ENCODE data around the gene GRHL1.

The GRHL1 gene

GRCh38 chr2:9984217-9984739 lies 32.8 kb downstream of the GRHL1 start:
- DNase-seq (ENCODE audit: low spot score), result no peak
- Histone ChIP-seq H3K4me3 (peak overlapping the region; percentile 15), H3K27ac (peak overlapping the region; percentile 23 to 88)
- TF ChIP-seq CTCF (IDR thresholded peaks at IDR 0.05), result peak; percentile 71

GRCh38 chr2:9984871-9985480 lies 33.5 kb downstream of the GRHL1 start:
- DNase-seq (ENCODE audit: low spot score), result no peak
- no peak overlapping the region for H3K4me3 ChIP-seq
- H3K27ac ChIP-seq, result peak overlapping the region; percentile 23 to 88
- TF ChIP-seq CTCF (IDR thresholded peaks at IDR 0.05), result no peak

- DNase-seq (ENCODE audit: low spot score), result no peak
- no peak overlapping the region for H3K4me3 ChIP-seq
- no peak for TF ChIP-seq CTCF (IDR thresholded peaks at IDR 0.05)
- peak overlapping the region in 1 of 2 donors; percentile 88 for H3K27ac ChIP-seq
Measured at GRCh38 chr2:9985531-9986328, 34.2 kb downstream of the GRHL1 start.

- no peak for TF ChIP-seq CTCF (IDR thresholded peaks at IDR 0.05)
- H3K4me3 ChIP-seq, result no peak overlapping the region
- no peak overlapping the region for H3K27ac ChIP-seq
- DNase-seq (ENCODE audit: low spot score), result peak; percentile 67
Measured at GRCh38 chr2:9988320-9988719, 36.8 kb downstream of the GRHL1 start.

- H3K4me3 ChIP-seq, result no peak overlapping the region
- H3K27ac ChIP-seq, result peak overlapping the region in 1 of 2 donors; percentile 26
- DNase-seq (ENCODE audit: low spot score), result peak; percentile 75
- TF ChIP-seq CTCF (IDR thresholded peaks at IDR 0.05), result no peak
Measured at GRCh38 chr2:9990736-9991135, 39.2 kb downstream of the GRHL1 start.

GRCh38 chr2:9991221-9991620 lies 39.7 kb downstream of the GRHL1 start:
- peak; percentile 5 for DNase-seq (ENCODE audit: low spot score)
- peak overlapping the region in 1 of 2 donors; percentile 47 for H3K27ac ChIP-seq
- no peak overlapping the region for H3K4me3 ChIP-seq
- no peak for TF ChIP-seq CTCF (IDR thresholded peaks at IDR 0.05)
